HG03196 (cell line): ENCODE measurements around the gene GLDC.
"Not testable (repeated sequence)": the region's sequence is repeated elsewhere in the genome, so short reads cannot be mapped to it uniquely, and the experiment has no call there.

ENCODE experiments used
- ATAC-seq: cut with Tn5 transposase; IDR thresholded peaks from one replicate; pipeline ENCODE4 v1.9.1; 2021; ENCODE audit not compliant: unreplicated experiment

GLDC gene

GRCh38 chr9:6567140-6567591, 78.4 kb downstream of the GLDC start:
- ATAC-seq: no peak

- ATAC-seq: no peak
Measured at GRCh38 chr9:6566409-6567139, 79.0 kb downstream of the GLDC start.

GRCh38 chr9:6565312-6565711, 80.2 kb downstream of the GLDC start:
- no peak for ATAC-seq

GRCh38 chr9:6564868-6565267, 80.7 kb downstream of the GLDC start:
- ATAC-seq: no peak

GRCh38 chr9:6564360-6564759, 81.2 kb downstream of the GLDC start:
- ATAC-seq: no peak

GRCh38 chr9:6562871-6563430, 82.6 kb downstream of the GLDC start:
- ATAC-seq: no peak

GRCh38 chr9:6562201-6562600, 83.3 kb downstream of the GLDC start:
- no peak for ATAC-seq

GRCh38 chr9:6557883-6558616, 87.5 kb downstream of the GLDC start:
- ATAC-seq: no peak

- no peak for ATAC-seq
Measured at GRCh38 chr9:6553866-6554265, 91.7 kb downstream of the GLDC start.

- no peak for ATAC-seq
Measured at GRCh38 chr9:6552498-6553121, 92.9 kb downstream of the GLDC start.

- no peak for ATAC-seq
Measured at GRCh38 chr9:6552033-6552432, 93.5 kb downstream of the GLDC start.

- ATAC-seq: no peak
Measured at GRCh38 chr9:6551136-6551535, 94.4 kb downstream of the GLDC start.

GRCh38 chr9:6549106-6549800, 96.3 kb downstream of the GLDC start:
- ATAC-seq: no peak

- no peak for ATAC-seq
Measured at GRCh38 chr9:6545017-6545691, 100.4 kb downstream of the GLDC start.

GRCh38 chr9:6543204-6543603, 102.3 kb downstream of the GLDC start:
- ATAC-seq: no peak

GRCh38 chr9:6542617-6543016, 102.9 kb downstream of the GLDC start:
- not testable (repeated sequence) for ATAC-seq

- ATAC-seq: no peak
Measured at GRCh38 chr9:6538666-6539071, 106.9 kb downstream of the GLDC start.

- no peak for ATAC-seq
Measured at GRCh38 chr9:6535594-6535993, 109.9 kb downstream of the GLDC start.

- no peak for ATAC-seq
Measured at GRCh38 chr9:6525326-6526045, 120.0 kb downstream of the GLDC start.

GRCh38 chr9:6522263-6522662, 123.3 kb downstream of the GLDC start:
- ATAC-seq: no peak
